ENCODE data around the gene MAP6D1. TPM values are rescaled to one million over a fixed set of nuclear protein-coding genes. Genes with fewer than 3 reads are reported as not detected.

Gene MAP6D1
- total and polyA plus RNA-seq, 2 experiments from 2014 or later, result 0.50 to 3.4 TPM

DNA sequence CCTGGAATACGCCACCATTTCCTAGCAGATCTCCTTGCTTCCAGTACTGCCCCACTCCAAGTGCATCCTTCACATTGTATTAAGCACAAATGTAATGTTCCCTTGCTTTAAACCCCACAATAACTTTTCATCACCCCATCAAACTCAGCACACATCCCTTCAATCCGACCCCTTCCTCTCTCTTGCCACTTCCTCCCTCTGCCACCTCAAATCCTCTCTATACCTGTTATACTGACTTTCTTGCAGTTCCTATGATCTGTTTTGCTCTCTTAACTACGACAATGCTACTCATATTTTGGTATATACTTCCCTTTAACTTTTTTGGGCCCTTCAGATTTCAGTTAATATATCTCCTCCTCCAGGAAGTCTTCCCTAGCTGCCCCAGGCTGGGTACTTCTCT, 45.2 kb upstream of the MAP6D1 start:
- no peak for DNase-seq (ENCODE audit: low spot score)
- Histone ChIP-seq H3K79me2 (peaks cover 70% of the 10 kb centered on the region), H3K9me2 (replicated peaks; ENCODE audit: insufficient read depth) (no peaks in the 10 kb centered on the region), H3K36me3 (replicated peaks; ENCODE audit: insufficient read depth, low read depth) (no peaks in the 10 kb centered on the region), H3K4me2 (no peak overlapping the region), H3K4me3 (no peak overlapping the region), H3K27me3 (no peaks in the 10 kb centered on the region), H3K4me1 (ENCODE audit: insufficient read depth) (no peaks in the 10 kb centered on the region), H3K27ac (no peak overlapping the region), H4K20me1 (ENCODE audit: insufficient read depth, poor library complexity, severe bottlenecking) (peaks cover 22% of the 10 kb centered on the region), H3K9me3 (ENCODE audit: low read depth) (no peaks in the 10 kb centered on the region), H2AFZ (no peak overlapping the region)
- no peak for TF ChIP-seq EZH2phosphoT487 (IDR thresholded peaks at IDR 0.05; ENCODE audit: low read depth, severe bottlenecking, unreplicated experiment)
- WGBS (ENCODE audit: low lambda C conversion rate, missing lambda C conversion rate), result 96% methylated on average over 3 of the region's 3 CpGs

DNA sequence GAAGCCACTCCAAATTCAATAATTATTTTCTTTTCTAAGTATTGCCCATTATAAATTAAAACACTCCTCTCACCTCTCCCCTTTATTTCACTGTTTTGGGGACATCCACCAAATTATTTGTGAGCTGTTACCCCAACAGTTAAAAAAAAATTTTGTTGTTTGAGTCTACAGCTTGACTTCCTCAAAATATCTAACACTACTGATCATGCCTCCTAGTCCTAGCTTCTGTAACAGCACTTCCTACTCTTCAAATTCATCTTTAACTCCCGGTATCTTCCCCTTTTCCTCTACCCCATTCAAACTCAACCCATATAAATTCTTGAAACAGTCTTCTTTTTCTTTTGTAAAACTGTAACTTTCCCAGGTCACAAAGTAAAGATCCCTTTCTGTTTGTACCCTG, 43.4 kb upstream of the MAP6D1 start:
- Histone ChIP-seq H3K27ac (no peak overlapping the region), H2AFZ (no peak overlapping the region), H3K4me2 (no peak overlapping the region), H3K9me2 (replicated peaks; ENCODE audit: insufficient read depth) (no peaks in the 10 kb centered on the region), H3K36me3 (replicated peaks; ENCODE audit: insufficient read depth, low read depth) (peaks cover 3% of the 10 kb centered on the region), H3K79me2 (peaks cover 52% of the 10 kb centered on the region), H3K4me1 (ENCODE audit: insufficient read depth) (no peaks in the 10 kb centered on the region), H4K20me1 (ENCODE audit: insufficient read depth, poor library complexity, severe bottlenecking) (peaks cover 12% of the 10 kb centered on the region), H3K9me3 (ENCODE audit: low read depth) (no peaks in the 10 kb centered on the region), H3K4me3 (no peak overlapping the region), H3K27me3 (no peaks in the 10 kb centered on the region)
- WGBS (ENCODE audit: low lambda C conversion rate, missing lambda C conversion rate), result 93% methylated on average over 1 of the region's 1 CpG
- TF ChIP-seq EZH2phosphoT487 (IDR thresholded peaks at IDR 0.05; ENCODE audit: low read depth, severe bottlenecking, unreplicated experiment) (no peak), EZH2 (IDR thresholded peaks at IDR 0.05; ENCODE audit: borderline replicate concordance) (no peak)
- TF ChIP-seq, protein P1, sequence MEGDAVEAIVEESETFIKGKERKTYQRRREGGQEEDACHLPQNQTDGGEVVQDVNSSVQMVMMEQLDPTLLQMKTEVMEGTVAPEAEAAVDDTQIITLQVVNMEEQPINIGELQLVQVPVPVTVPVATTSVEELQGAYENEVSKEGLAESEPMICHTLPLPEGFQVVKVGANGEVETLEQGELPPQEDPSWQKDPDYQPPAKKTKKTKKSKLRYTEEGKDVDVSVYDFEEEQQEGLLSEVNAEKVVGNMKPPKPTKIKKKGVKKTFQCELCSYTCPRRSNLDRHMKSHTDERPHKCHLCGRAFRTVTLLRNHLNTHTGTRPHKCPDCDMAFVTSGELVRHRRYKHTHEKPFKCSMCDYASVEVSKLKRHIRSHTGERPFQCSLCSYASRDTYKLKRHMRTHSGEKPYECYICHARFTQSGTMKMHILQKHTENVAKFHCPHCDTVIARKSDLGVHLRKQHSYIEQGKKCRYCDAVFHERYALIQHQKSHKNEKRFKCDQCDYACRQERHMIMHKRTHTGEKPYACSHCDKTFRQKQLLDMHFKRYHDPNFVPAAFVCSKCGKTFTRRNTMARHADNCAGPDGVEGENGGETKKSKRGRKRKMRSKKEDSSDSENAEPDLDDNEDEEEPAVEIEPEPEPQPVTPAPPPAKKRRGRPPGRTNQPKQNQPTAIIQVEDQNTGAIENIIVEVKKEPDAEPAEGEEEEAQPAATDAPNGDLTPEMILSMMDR (IDR thresholded peaks at IDR 0.05; ENCODE audit: poor library complexity), result no peak
- no peak for DNase-seq (ENCODE audit: low spot score)

DNA sequence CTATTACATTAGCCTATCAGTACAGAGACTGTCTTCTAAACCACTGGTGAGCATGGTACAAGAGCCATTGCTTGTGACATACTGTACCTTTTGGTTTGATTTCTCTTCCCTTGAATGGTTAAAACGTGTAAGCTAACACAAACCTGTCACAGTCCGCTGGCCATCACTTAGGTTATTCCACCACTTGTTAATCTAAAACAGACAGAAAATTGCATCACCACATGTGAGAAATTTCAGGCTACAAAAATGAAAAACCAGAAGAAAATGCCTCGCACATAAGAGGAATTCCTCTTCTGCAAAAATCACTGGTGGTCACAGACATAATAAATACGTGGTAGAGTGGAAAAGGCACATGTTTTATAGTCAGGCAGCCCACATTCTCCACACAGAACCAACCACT, 37.2 kb upstream of the MAP6D1 start:
- DNase-seq (ENCODE audit: low spot score), result no peak
- no peak overlapping the region for H3K4me2 ChIP-seq
- no peaks in the 10 kb centered on the region for H3K27me3 ChIP-seq
- WGBS (ENCODE audit: low lambda C conversion rate, missing lambda C conversion rate), result 81% methylated on average over 4 of the region's 4 CpGs
- H2AFZ ChIP-seq, result no peak overlapping the region
- H3K36me3 ChIP-seq (replicated peaks; ENCODE audit: insufficient read depth, low read depth), result peaks cover 3% of the 10 kb centered on the region
- no peak overlapping the region for H3K27ac ChIP-seq
- H3K9me3 ChIP-seq (ENCODE audit: low read depth), result no peaks in the 10 kb centered on the region
- no peak for TF ChIP-seq EZH2phosphoT487 (IDR thresholded peaks at IDR 0.05; ENCODE audit: low read depth, severe bottlenecking, unreplicated experiment)
- TF ChIP-seq EZH2 (IDR thresholded peaks at IDR 0.05; ENCODE audit: borderline replicate concordance), result no peak
- TF ChIP-seq, protein P1 (IDR thresholded peaks at IDR 0.05; ENCODE audit: poor library complexity), result no peak
- H4K20me1 ChIP-seq (ENCODE audit: insufficient read depth, poor library complexity, severe bottlenecking), result no peaks in the 10 kb centered on the region
- H3K4me1 ChIP-seq (ENCODE audit: insufficient read depth), result no peaks in the 10 kb centered on the region
- H3K4me3 ChIP-seq, result no peak overlapping the region
- no peaks in the 10 kb centered on the region for H3K79me2 ChIP-seq
- H3K9me2 ChIP-seq (replicated peaks; ENCODE audit: insufficient read depth), result no peaks in the 10 kb centered on the region

DNA sequence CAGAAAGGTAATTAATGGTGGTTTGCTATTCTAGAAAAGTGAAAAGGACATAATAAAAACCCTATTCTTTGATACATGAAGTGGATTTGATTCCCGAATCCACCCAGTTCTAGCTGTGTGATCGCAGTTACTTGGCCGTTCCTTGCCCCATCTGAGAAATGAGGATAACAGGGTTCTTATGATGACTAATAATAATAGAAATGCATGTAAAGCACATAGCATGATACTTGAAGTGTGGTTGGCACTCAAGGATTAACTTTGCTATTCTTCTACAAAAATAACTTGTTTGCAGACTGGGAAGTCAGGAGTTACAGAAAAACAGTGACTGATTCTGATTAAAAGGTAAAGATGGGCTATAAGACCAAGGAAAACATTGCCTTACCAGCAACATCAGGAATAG, 32.5 kb upstream of the MAP6D1 start:
- no peaks in the 10 kb centered on the region for H3K9me3 ChIP-seq (ENCODE audit: low read depth)
- no peaks in the 10 kb centered on the region for H3K27me3 ChIP-seq
- H3K27ac ChIP-seq, result no peak overlapping the region
- no peaks in the 10 kb centered on the region for H3K36me3 ChIP-seq (replicated peaks; ENCODE audit: insufficient read depth, low read depth)
- H3K4me1 ChIP-seq (ENCODE audit: insufficient read depth), result no peaks in the 10 kb centered on the region
- TF ChIP-seq, protein P1 (IDR thresholded peaks at IDR 0.05; ENCODE audit: poor library complexity), result no peak
- no peak for TF ChIP-seq EZH2phosphoT487 (IDR thresholded peaks at IDR 0.05; ENCODE audit: low read depth, severe bottlenecking, unreplicated experiment)
- no peak for TF ChIP-seq EZH2 (IDR thresholded peaks at IDR 0.05; ENCODE audit: borderline replicate concordance)
- H3K9me2 ChIP-seq (replicated peaks; ENCODE audit: insufficient read depth), result no peaks in the 10 kb centered on the region
- no peak overlapping the region for H3K4me2 ChIP-seq
- no peak for DNase-seq (ENCODE audit: low spot score)
- H2AFZ ChIP-seq, result no peak overlapping the region
- 95% methylated on average over 3 of the region's 3 CpGs for WGBS (ENCODE audit: low lambda C conversion rate, missing lambda C conversion rate)
- no peaks in the 10 kb centered on the region for H4K20me1 ChIP-seq (ENCODE audit: insufficient read depth, poor library complexity, severe bottlenecking)
- no peak overlapping the region for H3K4me3 ChIP-seq
- H3K79me2 ChIP-seq, result no peaks in the 10 kb centered on the region

Data from hepatocyte (in vitro differentiated cells).